Heart left ventricle (tissue), 16 donors: Measurements from ENCODE around the gene ASTN2. TPM values are rescaled to one million over a fixed set of nuclear protein-coding genes. Genes with fewer than 3 reads are reported as not detected.

Source experiments
- ATAC-seq, 4 donors: fragments of 200-7000 bp; cut with Tn5 transposase; one replicate each; pipeline ENCODE4 v1.9.1; 2020 to 2022; ENCODE audit warnings: moderate library complexity in 4 of 4, mild to moderate bottlenecking in 3 of 4, moderate number of reproducible peaks in 1 of 4
- DNase-seq, 5 donors: peaks; one replicate each; pipeline ENCODE4 v3.0.0-alpha.2; 2020
- H3K27ac ChIP-seq, 12 donors: fragments of 200-600 bp; sonication (generic) in 4 of 12; one replicate each; pipeline versions ENCODE4 v1.5.0 to v1.8.0; 2016 to 2022; ENCODE audit warnings: mild to moderate bottlenecking in 2 of 12
- H3K27me3 ChIP-seq, 9 donors: fragments of 200-600 bp; sonication (generic) in 2 of 9; one replicate each; pipeline versions ENCODE4 v1.5.1 to v1.8.0; 2016 to 2022; ENCODE audit warnings: mild to moderate bottlenecking in 3 of 9
- H3K36me3 ChIP-seq, 9 donors: fragments of 200-600 bp; sonication (generic) in 2 of 9; one replicate each; pipeline versions ENCODE4 v1.5.0 to v1.8.0; 2018 to 2022; ENCODE audit warnings: mild to moderate bottlenecking in 2 of 9
- H3K4me1 ChIP-seq, 12 donors: fragments of 200-600 bp; sonication (generic) in 4 of 12; one replicate each; pipeline versions ENCODE4 v1.5.0 to v1.8.0; 2016 to 2022; ENCODE audit warnings: mild to moderate bottlenecking in 3 of 12
- H3K4me3 ChIP-seq, 12 donors: fragments of 200-600 bp; sonication (generic) in 4 of 12; one replicate each; pipeline versions ENCODE4 v1.5.0 to v1.8.0; 2017 to 2022; ENCODE audit warnings: mild to moderate bottlenecking in 9 of 12, moderate library complexity in 4 of 12
- H3K9me3 ChIP-seq, 12 donors: fragments of 200-600 bp; sonication (generic) in 4 of 12; one replicate each; pipeline versions ENCODE4 v1.5.0 to v1.8.0; 2016 to 2022; ENCODE audit warnings: mild to moderate bottlenecking in 1 of 12
- CTCF ChIP-seq, 12 donors: fragments of 200-600 bp; sonication (generic) in 4 of 12; IDR thresholded peaks; one replicate each; pipeline versions ENCODE4 v1.5.0 to v1.8.0; 2018 to 2022; ENCODE audit warnings: antibody characterized with exemption in 12 of 12, mild to moderate bottlenecking in 5 of 12
- POLR2A ChIP-seq, 2 donors: fragments of 450-650 bp; IDR thresholded peaks; one replicate each; pipeline ENCODE4 v1.6.1; 2017; ENCODE audit warnings: antibody characterized with exemption in 2 of 2, mild to moderate bottlenecking in 2 of 2, moderate library complexity in 2 of 2
- WGBS, 4 donors: extraction: QIAGEN DNeasy Blood & Tissue Kit in 2 of 4; methylation state at CpG; one replicate each; pipeline versions ENCODE4 v1.1.5 to v1.1.7; 2013 to 2018; 5-methylcytosine and 5-hydroxymethylcytosine counted together
- intact Hi-C, 10 donors: fragments of 100-400 bp; cut with DNase I; formaldehyde crosslinking; loops; one replicate each; pipeline versions ENCODE4 v1.11.1 to v1.14.2; 2022
- polyA plus RNA-seq, 2 donors: library from polyadenylated mRNA; stranded (reverse); fragments of 200-250 nt; gene quantifications; one replicate each; pipeline ENCODE4 v1.2.3, GENCODE V29; 2013
- total RNA-seq, 9 donors: library from RNA; depleted of rRNA in 2 of 9; stranded (reverse); fragments of >200 nt in 2 of 9; fragmentation: NEBNext Ultra II Directional in 3 of 9; extraction: Animal tissue kit (Norgen Biotek cat#: 25700) in 3 of 9; gene quantifications; one replicate each; pipeline versions ENCODE4 v1.1.0 to v1.2.4, GENCODE V29; 2016 to 2023
- donor health status: ischemic (EF 13 %, LVEDD 7.1; RV severe dilation, severe dysfunction).
- donor health status: healthy with polysubstance abuse.
- donor health status: DM: no; HTN: yes; CAD: no.
- donor health status: DM: no; HTN: no; CAD: no.
- donor health status: ischemic (EF 25% LVEDD 6.9; RV normal size, moderate dysfunction).
- donor health status: ischemic (EF 25% LVEDD 5.7; RV mildly dilated, moderate dysfunction).
- donor health status: healthy.
- donor health status: DM: yes; HTN: yes; CAD: no.
- donor health status: ischemic (EF 35%, LVEDD 5.7; RV mildly dilated, moderate dysfunction).
- donor health status: nonischemic (EF 11% LVEDD 7.7; RV severe dilation, severe dysfunction).
- donor health status: DM: yes; HTN: yes; CAD: no.
- donor health status: PGD.
- donor health status: ischemic (EF 29% LVEDD 5.4; RV normal size, mild dysfunction).
- donor health status: nonischemic (EF 23%, LVEDD 6.1; RV moderate dilation, normal function).

Gene ASTN2
- total and polyA plus RNA-seq, 11 donors = 2.5 to 6.0 (median 3.5) TPM

- TF ChIP-seq POLR2A (IDR thresholded peaks at IDR 0.05) = no peak
- no peak for TF ChIP-seq CTCF (IDR thresholded peaks at IDR 0.05)
- no peaks in the 10 kb centered on the region for H3K9me3 ChIP-seq
- H3K36me3 ChIP-seq = no peaks in the 10 kb centered on the region
- H3K27me3 ChIP-seq = no peaks in the 10 kb centered on the region
- H3K4me1 ChIP-seq = no peaks in the 10 kb centered on the region
- DNase-seq (no peak), ATAC-seq (no peak)
- intact Hi-C loops = loop anchor here in 8 of 10 donors (5.0 to 10.0 kb wide), 7 partner anchors 153 to 607 kb away; partner anchors contain the start of gene PAPPA (in 2 of the 8)
- H3K4me3 ChIP-seq = no peak overlapping the region
- no peak overlapping the region for H3K27ac ChIP-seq
Measured at GRCh38 chr9:116491659-116492058, 923.2 kb downstream of the ASTN2 start.

GRCh38 chr9:116491219-116491618 is 923.6 kb downstream of the ASTN2 start:
- no peak for DNase-seq
- Histone ChIP-seq H3K27ac (no peak overlapping the region), H3K4me3 (no peak overlapping the region), H3K4me1 (no peaks in the 10 kb centered on the region), H3K27me3 (no peaks in the 10 kb centered on the region), H3K9me3 (no peaks in the 10 kb centered on the region), H3K36me3 (peaks cover 0 to 1% (median 0%) of the 10 kb centered on the region in 9 donors)
- 81 to 83% (median 82%) methylated on average over 1 of the region's 1 CpG for WGBS, 4 donors
- peak in 1 of 12 donors; percentile 10 for TF ChIP-seq CTCF (IDR thresholded peaks at IDR 0.05)
- TF ChIP-seq POLR2A (IDR thresholded peaks at IDR 0.05) = no peak
- intact Hi-C loops = loop anchor here in 8 of 10 donors (5.0 to 10.0 kb wide), 7 partner anchors 154 to 606 kb away; partner anchors contain the start of gene PAPPA (in 2 of the 8)
- ATAC-seq = no peak

GRCh38 chr9:116490321-116490720 is 924.5 kb downstream of the ASTN2 start:
- no peak overlapping the region for H3K4me3 ChIP-seq
- intact Hi-C loops = loop anchor here in 8 of 10 donors (5.0 to 10.0 kb wide), 7 partner anchors 154 to 606 kb away; partner anchors contain the start of gene PAPPA (in 2 of the 8)
- TF ChIP-seq CTCF (IDR thresholded peaks at IDR 0.05) (no peak), POLR2A (IDR thresholded peaks at IDR 0.05) (no peak)

GRCh38 chr9:116488373-116488772 is 926.5 kb downstream of the ASTN2 start:
- Histone ChIP-seq H3K9me3 (no peaks in the 10 kb centered on the region), H3K4me3 (no peak overlapping the region), H3K36me3 (peaks cover 0 to 5% (median 0%) of the 10 kb centered on the region in 9 donors), H3K4me1 (peaks cover 0 to 10% (median 0%) of the 10 kb centered on the region in 12 donors), H3K27ac (no peak overlapping the region), H3K27me3 (no peaks in the 10 kb centered on the region)
- no peak for TF ChIP-seq POLR2A (IDR thresholded peaks at IDR 0.05)
- no peak for TF ChIP-seq CTCF (IDR thresholded peaks at IDR 0.05)
- ATAC-seq (no peak), DNase-seq (no peak)
- 94 to 98% (median 96%) methylated on average over 1 of the region's 1 CpG for WGBS, 4 donors
- intact Hi-C loops = no loop called here

More at GRCh38 chr9:116490321-116490720, 924.5 kb downstream of the ASTN2 start:
- no peaks in the 10 kb centered on the region for H3K9me3 ChIP-seq
- H3K27me3 ChIP-seq = no peaks in the 10 kb centered on the region
- DNase-seq (no peak), ATAC-seq (no peak)
- WGBS, 4 donors = 97 to 100% (median 100%) methylated on average over 1 of the region's 1 CpG
- peaks cover 0 to 5% (median 0%) of the 10 kb centered on the region in 9 donors for H3K36me3 ChIP-seq
- H3K27ac ChIP-seq = no peak overlapping the region
- H3K4me1 ChIP-seq = no peaks in the 10 kb centered on the region
